A549 treated with GW870086 at 1 μM for 4 hours (cell line): ENCODE results near the gene PLPP6. TPM values are rescaled to one million over a fixed set of nuclear protein-coding genes. Genes with fewer than 3 reads are reported as not detected.

Experiments used
- total RNA-seq: library from RNA; stranded (reverse); fragments of 200-300 nt; extraction: Qiagen RNA extraction; gene quantifications from 5 replicates; pipeline ENCODE4 v1.2.3, GENCODE V29; 2022; ENCODE audit warnings: low read depth

PLPP6 gene
- 8.0 to 11.5 TPM (median 11.0 TPM) in 5 replicates for total RNA-seq

GRCh38 chr9:4662108-4662988, at the start of gene PLPP6:
TSS of gene PLPP6 (plus strand) at chr9:4662294. CDS start at chr9:4662376, 82 bp downstream.

GRCh38 chr9:4666042-4666699, 4.1 kb downstream of the PLPP6 start, which contains the start of gene SPATA6L:
TSS of gene SPATA6L (minus strand) at chr9:4666480. CDS start at chr9:4666250, 230 bp downstream.

GRCh38 chr9:4679268-4680172, 17.4 kb downstream of the PLPP6 start, which contains the start of gene CDC37L1:
TSS of gene CDC37L1 (plus strand) at chr9:4679569. CDS start at chr9:4679768, 199 bp downstream.

Other genes with a start within 250 kb of the PLPP6 start
- gene SLC1A1, start 171.8 kb upstream of the PLPP6 start, total RNA-seq, result 0.79 to 1.5 TPM (median 1.3 TPM) in 5 replicates
- gene SPATA6L, start 4.2 kb downstream of the PLPP6 start, total RNA-seq, result 1.4 to 2.9 TPM (median 2.2 TPM) in 5 replicates
- gene CDC37L1, start 17.3 kb downstream of the PLPP6 start, total RNA-seq, result 11.5 to 15.4 TPM (median 14.0 TPM) in 5 replicates
- 40.3 to 59.5 TPM (median 53.8 TPM) in 5 replicates for gene AK3, start 78.9 kb downstream of the PLPP6 start, total RNA-seq
- 38.8 to 47.2 TPM (median 46.1 TPM) in 5 replicates for gene RCL1, start 130.7 kb downstream of the PLPP6 start, total RNA-seq